ENCODE results near the gene CETN2.
"Not testable (repeated sequence)": the region's sequence is repeated elsewhere in the genome, so short reads cannot be mapped to it uniquely, and the experiment has no call there.

CETN2 gene

GRCh38 chrX:152830312-152831305 lies at the start of gene CETN2, which contains the start of gene NSDHL:
Gene CETN2 (minus strand): TSS chrX:152830757. CDS start chrX:152830710, 47 bp downstream.
Gene NSDHL (plus strand): TSS chrX:152831063. CDS start chrX:152846325, 15,262 bp downstream.
- peak; percentile 93 for DNase-seq

- DNase-seq = no peak
These were observed 48.6 kb upstream of the CETN2 start for GRCh38 chrX:152878976-152879755.

- no peak for DNase-seq
These were observed 46.6 kb upstream of the CETN2 start for GRCh38 chrX:152876931-152877840.

- DNase-seq = no peak
These were observed 42.8 kb upstream of the CETN2 start for GRCh38 chrX:152873361-152873760.

GRCh38 chrX:152872522-152872921 lies 42.0 kb upstream of the CETN2 start:
- DNase-seq = no peak

GRCh38 chrX:152871260-152871659 lies 40.7 kb upstream of the CETN2 start:
- no peak for DNase-seq

GRCh38 chrX:152869972-152870371 lies 39.4 kb upstream of the CETN2 start:
- DNase-seq = no peak

- DNase-seq = no peak
These were observed 35.8 kb upstream of the CETN2 start for GRCh38 chrX:152866386-152866785.

- no peak for DNase-seq
These were observed 34.8 kb upstream of the CETN2 start for GRCh38 chrX:152865232-152865920.

- no peak for DNase-seq
These were observed 31.3 kb upstream of the CETN2 start for GRCh38 chrX:152861826-152862225.

- DNase-seq = no peak
These were observed 30.6 kb upstream of the CETN2 start for GRCh38 chrX:152861116-152861515.

GRCh38 chrX:152853986-152854385 lies 23.4 kb upstream of the CETN2 start:
- DNase-seq = no peak

GRCh38 chrX:152850465-152850864 lies 19.9 kb upstream of the CETN2 start:
- DNase-seq = no peak

- no peak for DNase-seq
These were observed 16.7 kb upstream of the CETN2 start for GRCh38 chrX:152847281-152847680.

- no peak for DNase-seq
These were observed 15.2 kb upstream of the CETN2 start for GRCh38 chrX:152845618-152846240.

GRCh38 chrX:152844256-152844655 lies 13.7 kb upstream of the CETN2 start:
- no peak for DNase-seq

- DNase-seq = no peak
These were observed 13.3 kb upstream of the CETN2 start for GRCh38 chrX:152843852-152844251.

GRCh38 chrX:152842772-152843338 lies 12.3 kb upstream of the CETN2 start:
- no peak for DNase-seq

- not testable (repeated sequence) for DNase-seq
These were observed 4.9 kb upstream of the CETN2 start for GRCh38 chrX:152835470-152835869.

- no peak for DNase-seq
These were observed 2.8 kb upstream of the CETN2 start for GRCh38 chrX:152833378-152833777.

- no peak for DNase-seq
These were observed 2.0 kb upstream of the CETN2 start for GRCh38 chrX:152832520-152832919.
